ENCODE results near the gene XPA. TPM values are rescaled to one million over a fixed set of nuclear protein-coding genes. Genes with fewer than 3 reads are reported as not detected.

Gene XPA
- total RNA-seq, 1 donor from 2014 or later, result 13.7 TPM

- no peaks in the 10 kb centered on the region for H3K27me3 Mint-ChIP-seq
- peaks cover 8% of the 10 kb centered on the region for H3K36me3 Mint-ChIP-seq
- H3K9me3 Mint-ChIP-seq, result no peaks in the 10 kb centered on the region
- no peak for DNase-seq (ENCODE audit: extremely low spot score, unreplicated experiment)
- peaks cover 38% of the 10 kb centered on the region for H3K4me1 Mint-ChIP-seq (ENCODE audit: unreplicated experiment)
- no peak overlapping the region for H3K27ac Mint-ChIP-seq
- H3K4me3 Mint-ChIP-seq, result peak overlapping the region; percentile 96
- no peak for TF ChIP-seq CTCF (conservative IDR thresholded peaks at IDR 0.05)
These were observed 1.8 kb downstream of the XPA start for GRCh38 chr9:97695390-97695789.

- Mint-ChIP-seq H3K9me3 (no peaks in the 10 kb centered on the region), H3K4me3 (peak overlapping the region; percentile 96), H3K4me1 (ENCODE audit: unreplicated experiment) (peaks cover 38% of the 10 kb centered on the region), H3K27me3 (no peaks in the 10 kb centered on the region), H3K36me3 (peaks cover 8% of the 10 kb centered on the region), H3K27ac (no peak overlapping the region)
- TF ChIP-seq CTCF (conservative IDR thresholded peaks at IDR 0.05), result no peak
- no peak for DNase-seq (ENCODE audit: extremely low spot score, unreplicated experiment)
These were observed 2.4 kb downstream of the XPA start for GRCh38 chr9:97694769-97695168.

GRCh38 chr9:97689401-97690180 is 7.5 kb downstream of the XPA start:
- H3K27ac Mint-ChIP-seq, result peak overlapping the region; percentile 61
- DNase-seq (ENCODE audit: extremely low spot score, unreplicated experiment), result no peak
- H3K4me1 Mint-ChIP-seq (ENCODE audit: unreplicated experiment), result peaks cover 11% of the 10 kb centered on the region
- H3K4me3 Mint-ChIP-seq, result no peak overlapping the region
- no peaks in the 10 kb centered on the region for H3K9me3 Mint-ChIP-seq
- no peak for TF ChIP-seq CTCF (conservative IDR thresholded peaks at IDR 0.05)
- no peaks in the 10 kb centered on the region for H3K27me3 Mint-ChIP-seq
- peaks cover 22% of the 10 kb centered on the region for H3K36me3 Mint-ChIP-seq

- TF ChIP-seq CTCF (conservative IDR thresholded peaks at IDR 0.05), result no peak
These were observed 8.5 kb downstream of the XPA start for GRCh38 chr9:97688654-97689053.

GRCh38 chr9:97682242-97682641 is 14.9 kb downstream of the XPA start:
- Mint-ChIP-seq H3K27ac (no peak overlapping the region), H3K4me3 (no peak overlapping the region), H3K4me1 (ENCODE audit: unreplicated experiment) (peaks cover 4% of the 10 kb centered on the region), H3K36me3 (peaks cover 26% of the 10 kb centered on the region), H3K27me3 (no peaks in the 10 kb centered on the region), H3K9me3 (no peaks in the 10 kb centered on the region)
- TF ChIP-seq CTCF (conservative IDR thresholded peaks at IDR 0.05), result no peak
- DNase-seq (ENCODE audit: extremely low spot score, unreplicated experiment), result no peak

More at GRCh38 chr9:97688654-97689053, 8.5 kb downstream of the XPA start:
- Mint-ChIP-seq H3K27ac (peak overlapping the region; percentile 61), H3K9me3 (no peaks in the 10 kb centered on the region), H3K27me3 (no peaks in the 10 kb centered on the region), H3K36me3 (peaks cover 28% of the 10 kb centered on the region), H3K4me1 (ENCODE audit: unreplicated experiment) (peaks cover 2% of the 10 kb centered on the region), H3K4me3 (peak overlapping the region; percentile 7)
- DNase-seq (ENCODE audit: extremely low spot score, unreplicated experiment), result no peak
